ENCODE measurements around the gene CCDC106.

The CCDC106 gene

DNA sequence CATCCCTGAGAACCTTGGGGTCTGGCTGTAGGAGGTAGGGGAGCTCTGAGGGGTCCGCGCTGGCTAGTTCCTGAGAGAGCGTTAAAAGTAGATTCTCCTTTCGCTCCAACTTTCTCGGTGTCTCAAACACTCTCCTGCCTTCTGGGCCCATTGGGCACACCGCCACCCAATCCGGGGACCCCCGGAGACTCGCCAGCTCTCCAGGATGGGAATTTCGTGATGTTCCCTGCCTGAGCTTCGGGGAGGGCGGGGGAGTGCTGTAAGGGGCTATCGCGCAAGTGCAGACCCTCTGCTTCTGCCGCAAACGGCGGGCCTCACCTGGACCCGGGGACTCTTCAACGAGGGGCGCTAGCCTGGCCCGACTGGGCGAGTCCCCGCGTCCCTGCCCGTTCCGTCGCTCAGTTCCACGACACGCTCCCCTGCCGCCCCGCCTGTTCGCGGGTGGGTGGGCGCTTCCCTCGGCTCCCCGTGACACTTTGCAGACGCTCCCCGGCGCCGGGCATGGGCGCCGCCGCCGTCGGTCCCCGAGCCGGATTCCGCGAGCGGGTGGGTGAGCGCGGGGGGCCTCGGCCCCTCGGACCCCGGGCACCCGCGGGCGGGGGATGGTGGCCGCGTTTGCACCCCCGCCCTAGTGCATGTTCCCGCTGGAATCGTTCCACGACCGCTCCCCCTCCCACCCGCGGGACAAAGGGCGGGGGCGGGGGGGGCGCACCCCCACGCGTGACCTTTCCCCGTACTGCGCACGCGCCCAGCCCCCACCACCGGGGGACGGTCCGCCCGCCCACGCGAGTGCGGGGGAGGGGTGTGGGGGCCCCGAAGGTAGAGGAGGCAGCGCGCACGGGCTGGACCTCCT lies at the start of gene CCDC106:
Gene CCDC106, plus strand, starts transcription at position 481 of the 853 bp plus-strand sequence. CDS start 835 bp downstream, outside the sequence.
- DNase-seq (ENCODE audit: low read depth) = no peak
- TF ChIP-seq CTCF (conservative IDR thresholded peaks at IDR 0.05; ENCODE audit: low read depth, low read length) = no peak
- peak within 1 kb of the TSS; percentile 71 for H3K4me3 ChIP-seq (ENCODE audit: low read length)

GRCh38 chr19:55598719-55599467 lies 49.1 kb upstream of the CCDC106 start:
- peak overlapping the region; percentile 87 for H3K4me3 ChIP-seq (ENCODE audit: low read length)
- TF ChIP-seq CTCF (conservative IDR thresholded peaks at IDR 0.05; ENCODE audit: low read depth, low read length) = no peak
- DNase-seq (ENCODE audit: low read depth) = peak; percentile 82

DNA sequence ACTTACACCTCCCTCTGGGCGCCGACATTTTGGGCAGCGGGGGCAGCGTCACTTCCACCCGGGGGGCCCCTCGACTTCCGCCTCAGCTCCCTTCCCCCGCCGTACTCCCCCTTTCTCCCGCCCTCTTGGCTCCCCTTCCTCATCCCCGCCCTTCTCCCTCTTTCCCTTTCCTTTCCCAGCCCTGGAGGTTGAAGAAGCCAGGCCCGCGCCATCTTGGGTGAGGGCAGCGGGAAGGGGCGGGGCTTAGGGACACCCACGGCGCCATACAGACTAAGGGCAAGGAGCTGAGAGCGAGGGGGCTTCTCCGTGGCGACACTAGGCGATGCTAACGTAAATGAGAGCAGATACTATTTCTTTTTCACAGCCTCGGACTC lies 48.6 kb upstream of the CCDC106 start, which contains the start of gene FIZ1:
Gene FIZ1, minus strand, starts transcription at position 50 of the 374 bp plus-strand sequence. CDS start 1,652 bp downstream, outside the sequence.
- DNase-seq (ENCODE audit: low read depth) = peak; percentile 95
- no peak for TF ChIP-seq CTCF (conservative IDR thresholded peaks at IDR 0.05; ENCODE audit: low read depth, low read length)
- peak within 1 kb of the TSS; percentile 87 for H3K4me3 ChIP-seq (ENCODE audit: low read length)

- no peak for DNase-seq (ENCODE audit: low read depth)
- peak within 1 kb of the TSS; percentile 87 for H3K4me3 ChIP-seq (ENCODE audit: low read length)
- no peak for TF ChIP-seq CTCF (conservative IDR thresholded peaks at IDR 0.05; ENCODE audit: low read depth, low read length)
These were observed 48.0 kb upstream of the CCDC106 start, which contains the start of gene ZNF524 for GRCh38 chr19:55599842-55600661. Gene ZNF524 (plus strand): TSS chr19:55600288. CDS start chr19:55602113, 1,825 bp downstream.

DNA sequence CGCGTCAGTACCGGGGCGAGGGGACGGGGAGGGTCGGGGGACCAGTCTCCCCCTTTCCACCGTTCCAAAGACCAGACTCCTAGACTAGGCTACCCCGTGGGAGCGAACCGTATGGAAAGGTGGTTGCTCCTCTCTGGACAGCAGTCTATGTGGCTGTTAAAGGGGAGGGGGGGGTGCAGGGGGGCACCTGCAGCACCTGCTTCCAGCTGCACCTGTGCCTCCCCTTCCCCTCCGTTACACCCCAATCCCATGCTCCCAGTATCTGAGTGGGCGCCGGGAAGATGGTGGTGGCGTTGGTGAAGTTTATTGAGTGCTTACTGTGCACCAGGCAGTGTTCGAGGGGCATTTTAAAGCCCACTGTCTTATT lies 47.4 kb upstream of the CCDC106 start:
- H3K4me3 ChIP-seq (ENCODE audit: low read length) = peak overlapping the region; percentile 64
- no peak for TF ChIP-seq CTCF (conservative IDR thresholded peaks at IDR 0.05; ENCODE audit: low read depth, low read length)
- DNase-seq (ENCODE audit: low read depth) = no peak

DNA sequence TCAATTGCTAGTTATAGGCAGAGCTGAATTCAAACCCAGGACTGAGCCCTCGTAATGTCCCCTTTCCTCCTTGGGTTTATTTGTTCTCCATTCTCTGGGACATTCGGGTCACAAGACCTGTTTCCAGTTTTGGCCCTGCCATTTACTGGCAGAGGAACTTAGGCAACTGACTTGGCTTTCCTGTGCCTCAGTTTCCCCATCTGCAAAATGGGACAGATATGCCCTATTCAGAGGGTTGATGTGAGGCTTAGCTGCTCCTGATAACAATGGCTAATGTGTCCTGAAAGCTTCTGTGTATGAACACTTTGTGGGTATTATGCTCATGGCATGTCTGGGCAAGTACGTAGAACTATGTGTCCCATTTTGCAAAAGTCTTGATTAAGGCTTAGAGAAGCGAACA lies 46.9 kb upstream of the CCDC106 start:
- peak overlapping the region; percentile 64 for H3K4me3 ChIP-seq (ENCODE audit: low read length)
- no peak for TF ChIP-seq CTCF (conservative IDR thresholded peaks at IDR 0.05; ENCODE audit: low read depth, low read length)
- DNase-seq (ENCODE audit: low read depth) = no peak
